Breast epithelium (tissue), 4 donors: ENCODE data around the gene BNIP1. TPM values are rescaled to one million over a fixed set of nuclear protein-coding genes. Genes with fewer than 3 reads are reported as not detected.
"Not testable (repeated sequence)": the region's sequence is repeated elsewhere in the genome, so short reads cannot be mapped to it uniquely, and the experiment has no call there.

Source experiments
- DNase-seq, 2 donors: peaks; one replicate each; pipeline ENCODE4 v3.0.0-alpha.2; 2019; ENCODE audit warnings: low spot score in 2 of 2
- H3K27ac ChIP-seq, 2 donors: fragments of 200-600 bp; sonication (generic) in 1 of 2; one replicate each; pipeline ENCODE4 v1.5.1; 2016 to 2019; ENCODE audit warnings: mild to moderate bottlenecking in 1 of 2
- H3K27me3 ChIP-seq, 2 donors: fragments of 200-600 bp; sonication (generic) in 1 of 2; one replicate each; pipeline versions ENCODE4 v1.5.1 to v1.6.0; 2017 to 2019; ENCODE audit warnings: control low read depth in 1 of 2, mild to moderate bottlenecking in 1 of 2
- H3K36me3 ChIP-seq: fragments of 200-600 bp; one replicate; pipeline ENCODE4 v1.5.1; 2019
- H3K4me1 ChIP-seq, 2 donors: fragments of 200-600 bp; sonication (generic); one replicate each; pipeline ENCODE4 v1.5.1; 2016 to 2019; ENCODE audit warnings: control low read depth in 1 of 2
- H3K4me3 ChIP-seq, 3 donors: fragments of 200-600 bp; sonication (generic); 1 replicate in 2 of 3; 2 replicates in 1 of 3; pipeline ENCODE4 v1.5.1; 2016 to 2019; ENCODE audit warnings: mild to moderate bottlenecking in 3 of 3, moderate library complexity in 2 of 3
- H3K9me3 ChIP-seq, 2 donors: fragments of 200-600 bp; sonication (generic) in 1 of 2; one replicate each; pipeline ENCODE4 v1.5.1; 2016 to 2019; ENCODE audit warnings: control low read depth in 1 of 2
- POLR2A ChIP-seq: fragments of 450-650 bp; IDR thresholded peaks from one replicate; pipeline ENCODE4 v1.6.1; 2016; ENCODE audit warnings: antibody characterized with exemption, mild to moderate bottlenecking, moderate library complexity
- POLR2AphosphoS5 ChIP-seq, 3 donors: sonication (generic); formaldehyde crosslinking; IDR thresholded peaks; one replicate each; pipeline ENCODE4 v1.6.1; 2017; ENCODE audit warnings: antibody characterized with exemption in 3 of 3
- intact Hi-C: fragments of 100-400 bp; cut with DNase I; formaldehyde crosslinking; loops from one replicate; pipeline ENCODE4 v1.15.1; 2023; ENCODE audit warnings: low total_unique reads
- total RNA-seq, 3 donors: library from RNA; depleted of rRNA; stranded (reverse); fragments of >200 nt; gene quantifications; one replicate each; pipeline ENCODE4 v1.1.0, GENCODE V29; 2016
- TF ChIP-seq, protein P1 (sequence below), 3 donors: fragments of 450-650 bp; IDR thresholded peaks; one replicate each; pipeline ENCODE4 v1.5.1; 2016 to 2017; ENCODE audit warnings: antibody characterized with exemption in 3 of 3, mild to moderate bottlenecking in 3 of 3, moderate library complexity in 3 of 3

The BNIP1 gene
- total RNA-seq, 3 donors from 2014 or later, result 11.1 to 12.9 (median 11.7) TPM

DNA sequence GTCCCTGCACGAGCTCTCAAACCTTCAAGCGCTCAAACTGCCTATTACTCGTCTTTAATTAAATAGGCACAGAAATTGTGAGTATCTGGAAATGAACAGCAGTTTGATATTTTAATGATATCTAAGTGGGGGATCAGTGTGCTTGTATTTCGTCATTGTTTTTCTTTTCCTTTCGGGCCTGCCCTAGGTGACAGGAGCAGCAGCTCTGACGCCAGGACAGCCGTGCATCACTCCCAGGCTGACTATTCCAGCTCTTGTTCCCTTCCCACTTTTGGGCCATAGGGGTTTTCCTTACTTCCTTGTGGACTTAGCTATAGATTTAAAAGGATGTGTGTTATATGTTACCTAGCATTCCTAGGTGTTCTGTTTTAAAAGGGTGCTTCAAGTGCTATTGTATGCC, 9.5 kb downstream of the BNIP1 start:
- no peaks in the 10 kb centered on the region for H3K36me3 ChIP-seq
- TF ChIP-seq POLR2AphosphoS5 (IDR thresholded peaks at IDR 0.05) (no peak), POLR2A (no peak)
- TF ChIP-seq, protein P1, sequence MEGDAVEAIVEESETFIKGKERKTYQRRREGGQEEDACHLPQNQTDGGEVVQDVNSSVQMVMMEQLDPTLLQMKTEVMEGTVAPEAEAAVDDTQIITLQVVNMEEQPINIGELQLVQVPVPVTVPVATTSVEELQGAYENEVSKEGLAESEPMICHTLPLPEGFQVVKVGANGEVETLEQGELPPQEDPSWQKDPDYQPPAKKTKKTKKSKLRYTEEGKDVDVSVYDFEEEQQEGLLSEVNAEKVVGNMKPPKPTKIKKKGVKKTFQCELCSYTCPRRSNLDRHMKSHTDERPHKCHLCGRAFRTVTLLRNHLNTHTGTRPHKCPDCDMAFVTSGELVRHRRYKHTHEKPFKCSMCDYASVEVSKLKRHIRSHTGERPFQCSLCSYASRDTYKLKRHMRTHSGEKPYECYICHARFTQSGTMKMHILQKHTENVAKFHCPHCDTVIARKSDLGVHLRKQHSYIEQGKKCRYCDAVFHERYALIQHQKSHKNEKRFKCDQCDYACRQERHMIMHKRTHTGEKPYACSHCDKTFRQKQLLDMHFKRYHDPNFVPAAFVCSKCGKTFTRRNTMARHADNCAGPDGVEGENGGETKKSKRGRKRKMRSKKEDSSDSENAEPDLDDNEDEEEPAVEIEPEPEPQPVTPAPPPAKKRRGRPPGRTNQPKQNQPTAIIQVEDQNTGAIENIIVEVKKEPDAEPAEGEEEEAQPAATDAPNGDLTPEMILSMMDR (IDR thresholded peaks at IDR 0.05), result no peak
- H3K9me3 ChIP-seq, result no peaks in the 10 kb centered on the region
- H3K27me3 ChIP-seq, result no peaks in the 10 kb centered on the region
- intact Hi-C loops, result no loop called here
- no peak overlapping the region for H3K27ac ChIP-seq
- H3K4me1 ChIP-seq, result no peaks in the 10 kb centered on the region
- H3K4me3 ChIP-seq, result no peak overlapping the region
- no peak for DNase-seq

DNA sequence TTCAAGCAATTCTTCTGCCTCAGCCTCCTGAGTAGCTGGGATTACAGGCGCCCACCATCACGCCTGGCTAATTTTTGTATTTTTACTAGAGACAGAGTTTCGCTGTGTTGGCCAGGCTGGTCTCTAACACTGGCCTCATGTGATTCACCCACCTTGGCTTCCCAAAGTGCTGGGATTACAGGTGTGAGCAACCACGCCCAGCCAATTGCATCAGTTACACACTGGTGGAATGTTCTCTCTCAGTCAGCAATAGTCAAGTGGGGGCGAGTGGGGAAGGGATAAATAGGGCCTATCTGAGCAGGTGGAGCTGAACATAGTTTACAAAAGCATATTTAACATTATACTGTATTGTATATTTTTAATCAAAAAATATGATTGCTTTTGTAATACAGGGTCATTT, 10.3 kb downstream of the BNIP1 start:
- not testable (repeated sequence) for DNase-seq

DNA sequence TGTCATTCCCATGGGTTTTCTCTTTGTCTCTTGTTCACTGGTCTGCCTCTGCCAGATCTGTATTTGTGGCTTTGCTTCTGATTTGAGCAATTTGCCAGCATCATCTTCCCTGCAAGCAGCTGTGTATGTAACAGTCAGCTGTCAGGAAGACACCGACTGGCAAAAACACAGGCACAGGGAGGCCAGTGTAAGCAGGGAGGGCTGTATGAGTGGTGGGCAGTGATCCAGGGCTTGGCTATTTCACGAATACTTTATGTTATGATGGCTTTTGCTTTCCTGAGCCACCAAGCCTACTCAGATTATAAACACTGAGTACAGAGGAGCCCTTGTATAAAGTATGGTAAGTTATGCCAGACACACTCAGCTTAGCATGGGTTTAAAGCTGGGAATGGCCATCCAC, 11.6 kb downstream of the BNIP1 start:
- intact Hi-C loops, result no loop called here
- Histone ChIP-seq H3K27ac (no peak overlapping the region), H3K4me3 (no peak overlapping the region), H3K27me3 (no peaks in the 10 kb centered on the region), H3K36me3 (no peaks in the 10 kb centered on the region), H3K9me3 (no peaks in the 10 kb centered on the region), H3K4me1 (no peaks in the 10 kb centered on the region)
- TF ChIP-seq POLR2AphosphoS5 (IDR thresholded peaks at IDR 0.05) (no peak), POLR2A (no peak)
- TF ChIP-seq, protein P1 (IDR thresholded peaks at IDR 0.05), result no peak
- no peak for DNase-seq

More for the DNA sequence above, 10.3 kb downstream of the BNIP1 start:
- H3K9me3 ChIP-seq, H3K4me3 ChIP-seq, H3K27me3 ChIP-seq, H3K4me1 ChIP-seq, intact Hi-C loops, H3K36me3 ChIP-seq: not testable (repeated sequence)
- H3K27ac ChIP-seq, result peak overlapping the region in 1 of 2 donors; percentile 12

DNA sequence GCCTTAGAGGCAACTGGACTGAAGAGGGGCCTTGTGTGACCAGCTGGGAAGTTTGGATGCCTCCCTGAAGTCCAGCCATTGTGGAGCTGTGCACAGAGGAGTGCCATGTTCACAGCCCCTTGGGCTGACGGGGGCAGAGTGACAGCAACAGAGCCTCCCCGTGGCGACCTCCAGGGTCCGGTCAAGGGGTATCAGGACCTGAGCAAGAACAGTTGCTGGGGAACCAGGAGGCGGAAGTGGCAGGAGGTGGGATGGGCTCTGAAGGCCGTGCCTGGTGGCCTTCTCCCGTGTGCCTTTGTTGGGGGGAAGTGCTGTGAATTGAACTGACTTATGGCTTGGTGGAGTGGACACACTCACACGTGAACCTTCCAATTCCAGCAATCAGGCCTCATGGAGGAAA, 14.0 kb downstream of the BNIP1 start:
- Histone ChIP-seq H3K4me3 (no peak overlapping the region), H3K36me3 (no peaks in the 10 kb centered on the region), H3K27ac (no peak overlapping the region), H3K4me1 (no peaks in the 10 kb centered on the region), H3K9me3 (no peaks in the 10 kb centered on the region), H3K27me3 (no peaks in the 10 kb centered on the region)
- TF ChIP-seq POLR2A (no peak), POLR2AphosphoS5 (IDR thresholded peaks at IDR 0.05) (no peak)
- TF ChIP-seq, protein P1 (IDR thresholded peaks at IDR 0.05), result no peak
- intact Hi-C loops, result no loop called here
- DNase-seq, result no peak

DNA sequence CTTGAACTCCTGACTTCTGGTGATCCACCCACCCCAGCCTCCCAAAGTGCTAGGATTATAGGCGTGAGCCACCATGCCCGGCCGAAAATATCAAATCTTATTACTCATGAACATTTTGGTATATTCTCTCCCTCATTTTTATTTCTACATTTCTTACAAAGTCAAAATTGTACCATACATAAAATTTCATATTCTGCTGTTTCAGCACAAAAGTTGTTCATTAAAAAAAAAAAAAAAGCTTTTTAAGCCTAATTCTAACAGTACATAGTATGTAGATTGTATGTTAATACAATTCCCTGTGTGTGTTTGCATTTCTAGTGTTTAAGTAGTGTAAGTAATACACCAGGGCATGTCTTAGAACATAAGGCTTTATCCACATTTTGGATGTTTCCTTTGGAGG, 14.9 kb downstream of the BNIP1 start:
- no peak overlapping the region for H3K27ac ChIP-seq
- TF ChIP-seq, protein P1 (IDR thresholded peaks at IDR 0.05), result no peak
- TF ChIP-seq POLR2AphosphoS5 (IDR thresholded peaks at IDR 0.05) (no peak), POLR2A (no peak)
- H3K36me3 ChIP-seq, result no peaks in the 10 kb centered on the region
- DNase-seq, result no peak
- intact Hi-C loops, result no loop called here
- no peak overlapping the region for H3K4me3 ChIP-seq
- no peaks in the 10 kb centered on the region for H3K27me3 ChIP-seq
- H3K4me1 ChIP-seq, result no peaks in the 10 kb centered on the region
- no peaks in the 10 kb centered on the region for H3K9me3 ChIP-seq

DNA sequence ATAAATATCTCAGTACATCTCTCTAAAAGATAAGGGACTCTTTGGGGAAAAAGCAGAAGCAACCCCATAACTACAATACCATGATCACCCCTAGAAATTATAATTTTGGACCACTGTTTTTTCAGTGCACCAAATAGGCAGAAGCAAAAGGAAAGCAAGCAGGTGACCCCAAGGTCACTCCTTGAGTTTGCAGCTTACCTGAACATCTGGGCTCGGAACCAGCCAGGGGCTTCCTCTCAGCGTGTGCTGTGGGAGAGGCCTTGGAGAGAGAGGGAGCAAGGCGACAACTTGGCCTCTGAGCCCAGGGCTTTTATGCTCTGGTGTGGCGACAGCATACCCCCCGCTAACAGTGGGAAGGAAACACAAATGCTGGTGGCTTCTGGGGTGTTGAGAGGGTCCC, 16.8 kb downstream of the BNIP1 start:
- DNase-seq, result no peak
- Histone ChIP-seq H3K4me1 (no peaks in the 10 kb centered on the region), H3K27ac (no peak overlapping the region), H3K36me3 (no peaks in the 10 kb centered on the region), H3K27me3 (no peaks in the 10 kb centered on the region), H3K9me3 (no peaks in the 10 kb centered on the region), H3K4me3 (no peak overlapping the region)
- intact Hi-C loops, result no loop called here
- TF ChIP-seq, protein P1 (IDR thresholded peaks at IDR 0.05), result no peak
- no peak for TF ChIP-seq POLR2A
- TF ChIP-seq POLR2AphosphoS5 (IDR thresholded peaks at IDR 0.05), result no peak
